ENCODE results near the gene OR2A1.
"Not testable (repeated sequence)": the region's sequence is repeated elsewhere in the genome, so short reads cannot be mapped to it uniquely, and the experiment has no call there.

OR2A1 gene

GRCh38 chr7:144311872-144312469 is at the start of gene OR2A1:
Gene OR2A1 (plus strand): TSS chr7:144312419. CDS start chr7:144318125, 5,706 bp downstream.
- DNase-seq (ENCODE audit: low read depth in 2 of 2): not testable (repeated sequence)

- DNase-seq (ENCODE audit: low read depth in 2 of 2): not testable (repeated sequence)
Measured at GRCh38 chr7:144264692-144265091, 47.5 kb upstream of the OR2A1 start, which contains the start of gene OR2A7. Gene OR2A7 (minus strand): TSS chr7:144264792. CDS start chr7:144259628, 5,164 bp downstream.

GRCh38 chr7:144269188-144269587 is 43.0 kb upstream of the OR2A1 start, which contains the start of gene CTAGE8:
Gene CTAGE8 (minus strand): TSS chr7:144269288. CDS start chr7:144269250, 38 bp downstream.
- DNase-seq (ENCODE audit: low read depth in 2 of 2): not testable (repeated sequence)

GRCh38 chr7:144275281-144275680 is 36.9 kb upstream of the OR2A1 start:
- DNase-seq (ENCODE audit: low read depth in 2 of 2): not testable (repeated sequence)

- DNase-seq (ENCODE audit: low read depth in 2 of 2): not testable (repeated sequence)
Measured at GRCh38 chr7:144280010-144280409, 32.2 kb upstream of the OR2A1 start.

GRCh38 chr7:144281981-144282380 is 30.2 kb upstream of the OR2A1 start:
- not testable (repeated sequence) for DNase-seq (ENCODE audit: low read depth in 2 of 2)

GRCh38 chr7:144282490-144282889 is 29.7 kb upstream of the OR2A1 start:
- not testable (repeated sequence) for DNase-seq (ENCODE audit: low read depth in 2 of 2)

- DNase-seq (ENCODE audit: low read depth in 2 of 2): not testable (repeated sequence)
Measured at GRCh38 chr7:144283716-144284115, 28.5 kb upstream of the OR2A1 start.

- DNase-seq (ENCODE audit: low read depth in 2 of 2): not testable (repeated sequence)
Measured at GRCh38 chr7:144287171-144287784, 24.9 kb upstream of the OR2A1 start.

- not testable (repeated sequence) for DNase-seq (ENCODE audit: low read depth in 2 of 2)
Measured at GRCh38 chr7:144291607-144292006, 20.6 kb upstream of the OR2A1 start.

- DNase-seq (ENCODE audit: low read depth in 2 of 2): not testable (repeated sequence)
Measured at GRCh38 chr7:144292384-144293161, 19.6 kb upstream of the OR2A1 start.

- not testable (repeated sequence) for DNase-seq (ENCODE audit: low read depth in 2 of 2)
Measured at GRCh38 chr7:144293794-144294499, 18.3 kb upstream of the OR2A1 start.

GRCh38 chr7:144302578-144303303 is 9.5 kb upstream of the OR2A1 start:
- DNase-seq (ENCODE audit: low read depth in 2 of 2): not testable (repeated sequence)

GRCh38 chr7:144303607-144304006 is 8.6 kb upstream of the OR2A1 start:
- not testable (repeated sequence) for DNase-seq (ENCODE audit: low read depth in 2 of 2)

- not testable (repeated sequence) for DNase-seq (ENCODE audit: low read depth in 2 of 2)
Measured at GRCh38 chr7:144305156-144305555, 7.1 kb upstream of the OR2A1 start.

GRCh38 chr7:144309702-144310101 is 2.5 kb upstream of the OR2A1 start:
- DNase-seq (ENCODE audit: low read depth in 2 of 2): not testable (repeated sequence)

GRCh38 chr7:144311218-144311617 is 1.0 kb upstream of the OR2A1 start:
- DNase-seq (ENCODE audit: low read depth in 2 of 2): not testable (repeated sequence)

- DNase-seq (ENCODE audit: low read depth in 2 of 2): not testable (repeated sequence)
Measured at GRCh38 chr7:144317537-144317936, 5.3 kb downstream of the OR2A1 start.

GRCh38 chr7:144319547-144319946 is 7.3 kb downstream of the OR2A1 start:
- DNase-seq (ENCODE audit: low read depth in 2 of 2): not testable (repeated sequence)

- DNase-seq (ENCODE audit: low read depth in 2 of 2): not testable (repeated sequence)
Measured at GRCh38 chr7:144321677-144322206, 9.5 kb downstream of the OR2A1 start.

GRCh38 chr7:144323359-144323758 is 11.1 kb downstream of the OR2A1 start:
- not testable (repeated sequence) for DNase-seq (ENCODE audit: low read depth in 2 of 2)

Measured in activated CD4-positive, alpha-beta T cell treated with anti-CD3 and anti-CD28 coated beads for 24 hours (primary cell).